Gastrocnemius medialis (tissue), 4 donors: ENCODE data around the gene IL3RA.

Experiments
- CTCF ChIP-seq, 5 experiments: fragments of 450-650 bp in 3 of 5; fragments of 200-600 bp in 2 of 5; sonication (generic) in 2 of 5; IDR thresholded peaks in 4 of 5; conservative IDR thresholded peaks in 1 of 5; 1 replicate in 4 of 5; 2 replicates in 1 of 5; pipeline ENCODE4 v1.5.1; 2016 to 2019; ENCODE audit warnings: antibody characterized with exemption in 5 of 5, mild to moderate bottlenecking in 3 of 5, moderate library complexity in 3 of 5
- POLR2A ChIP-seq, 2 donors: fragments of 450-650 bp; IDR thresholded peaks; one replicate each; pipeline ENCODE4 v1.6.1; 2017; ENCODE audit warnings: antibody characterized with exemption in 2 of 2, mild to moderate bottlenecking in 2 of 2, moderate library complexity in 2 of 2

DNA sequence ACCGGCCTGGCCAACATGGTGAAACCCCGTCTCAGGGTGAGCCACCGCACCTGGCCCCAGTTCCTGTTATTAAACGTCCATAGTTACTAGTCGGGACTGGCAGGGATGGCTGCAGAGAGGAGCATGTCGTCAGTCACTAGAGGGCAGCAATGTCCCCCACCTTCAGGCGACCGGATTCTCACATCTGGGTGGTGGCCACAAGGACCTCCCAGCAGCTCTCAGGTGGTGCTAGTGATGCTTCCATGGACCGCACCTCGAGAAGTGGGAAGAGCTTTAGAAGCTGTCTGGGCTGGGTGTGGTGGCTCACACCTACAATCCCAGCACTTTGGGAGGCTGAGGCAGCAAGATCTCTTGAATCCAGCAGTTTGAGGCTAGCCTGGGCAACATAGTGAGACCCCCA is 13.3 kb upstream of the IL3RA start:
- TF ChIP-seq CTCF (IDR thresholded peaks at IDR 0.05 in 4 of 5, conservative IDR thresholded peaks at IDR 0.05 in 1 of 5), result peak in 2 of 5 experiments; percentile 25 to 43
- no peak for TF ChIP-seq POLR2A (IDR thresholded peaks at IDR 0.05)
